ENCODE measurements around the gene FAIM. TPM values are rescaled to one million over a fixed set of nuclear protein-coding genes. Genes with fewer than 3 reads are reported as not detected.

Gene FAIM
- total and polyA plus RNA-seq, 2 experiments from 2014 or later = 12.0 to 29.7 TPM

- Histone ChIP-seq H2AFZ (no peak overlapping the region), H3K27ac (ENCODE audit: low read depth) (no peak overlapping the region), H3K9me2 (ENCODE audit: insufficient read depth) (no peaks in the 10 kb centered on the region), H3K27me3 (ENCODE audit: insufficient read depth) (no peaks in the 10 kb centered on the region), H3K4me1 (ENCODE audit: insufficient read depth) (no peaks in the 10 kb centered on the region), H3K4me3 (no peak overlapping the region), H4K20me1 (replicated peaks; ENCODE audit: insufficient read depth) (no peaks in the 10 kb centered on the region), H3K4me2 (no peak overlapping the region), H3K36me3 (ENCODE audit: insufficient read depth) (no peaks in the 10 kb centered on the region), H3K79me2 (replicated peaks; ENCODE audit: insufficient read depth) (no peaks in the 10 kb centered on the region), H3F3A (replicated peaks; ENCODE audit: low read depth) (no peaks in the 10 kb centered on the region)
- Mint-ChIP-seq H3K4me1 (no peaks in the 10 kb centered on the region), H3K27me3 (ENCODE audit: insufficient read depth, low read depth, poor library complexity) (no peaks in the 10 kb centered on the region), H3K27ac (no peak overlapping the region), H3K36me3 (ENCODE audit: low read depth) (peaks cover 20% of the 10 kb centered on the region; the same call in 2 of the 3 replicates), H3K4me3 (no peak overlapping the region), H3K9me3 (no peaks in the 10 kb centered on the region)
- ATAC-seq = no peak
- TF ChIP-seq EZH2 (IDR thresholded peaks at IDR 0.05; ENCODE audit: low read depth, unreplicated experiment) (no peak), CTCF (conservative IDR thresholded peaks at IDR 0.05; ENCODE audit: low read depth in 2 of 2) (no peak), POLR2AphosphoS5 (IDR thresholded peaks at IDR 0.05; ENCODE audit: low read depth) (no peak), EZH2phosphoT487 (IDR thresholded peaks at IDR 0.05; ENCODE audit: unreplicated experiment) (no peak), ETS1 (IDR thresholded peaks at IDR 0.05) (no peak), ZNF331 (CRISPR knock-in tag; IDR thresholded peaks at IDR 0.05; ENCODE audit: low read depth) (no peak)
- DNase-seq (ENCODE audit: low spot score) = no peak
Measured at GRCh38 chr3:138681463-138682220, 73.1 kb downstream of the FAIM start.

- ATAC-seq = no peak
- DNase-seq (ENCODE audit: low spot score) = no peak
- no peak overlapping the region for H2AFZ ChIP-seq
- H3K4me3 ChIP-seq = no peak overlapping the region
- Mint-ChIP-seq H3K36me3 (ENCODE audit: low read depth) (peaks cover 14% of the 10 kb centered on the region; the same call in 2 of the 3 replicates), H3K4me1 (no peaks in the 10 kb centered on the region), H3K4me3 (no peak overlapping the region), H3K27ac (no peak overlapping the region), H3K9me3 (no peaks in the 10 kb centered on the region), H3K27me3 (ENCODE audit: insufficient read depth, low read depth, poor library complexity) (no peaks in the 10 kb centered on the region)
- no peak overlapping the region for H3K27ac ChIP-seq (ENCODE audit: low read depth)
- no peaks in the 10 kb centered on the region for H3K9me2 ChIP-seq (ENCODE audit: insufficient read depth)
- H3K4me1 ChIP-seq (ENCODE audit: insufficient read depth) = no peaks in the 10 kb centered on the region
- no peaks in the 10 kb centered on the region for H3K36me3 ChIP-seq (ENCODE audit: insufficient read depth)
- no peaks in the 10 kb centered on the region for H3K79me2 ChIP-seq (replicated peaks; ENCODE audit: insufficient read depth)
- H4K20me1 ChIP-seq (replicated peaks; ENCODE audit: insufficient read depth) = no peaks in the 10 kb centered on the region
- no peaks in the 10 kb centered on the region for H3K27me3 ChIP-seq (ENCODE audit: insufficient read depth)
- no peaks in the 10 kb centered on the region for H3F3A ChIP-seq (replicated peaks; ENCODE audit: low read depth)
- no peak overlapping the region for H3K4me2 ChIP-seq
- TF ChIP-seq ZNF462 (CRISPR knock-in tag; IDR thresholded peaks at IDR 0.05) (no peak), ETS1 (IDR thresholded peaks at IDR 0.05) (no peak), CREB1 (CRISPR knock-in tag; IDR thresholded peaks at IDR 0.05; ENCODE audit: low read depth) (no peak)
Measured at GRCh38 chr3:138682648-138683047, 74.1 kb downstream of the FAIM start.

Measured in GM23338 (cell line).